GM21529 (cell line): Measurements from ENCODE around the gene C1orf146.
"Not testable (repeated sequence)": the region's sequence is repeated elsewhere in the genome, so short reads cannot be mapped to it uniquely, and the experiment has no call there.

ENCODE experiments used
- ATAC-seq: cut with Tn5 transposase; IDR thresholded peaks from one replicate; pipeline ENCODE4 v1.9.1; 2021; ENCODE audit not compliant: unreplicated experiment

The C1orf146 gene

DNA sequence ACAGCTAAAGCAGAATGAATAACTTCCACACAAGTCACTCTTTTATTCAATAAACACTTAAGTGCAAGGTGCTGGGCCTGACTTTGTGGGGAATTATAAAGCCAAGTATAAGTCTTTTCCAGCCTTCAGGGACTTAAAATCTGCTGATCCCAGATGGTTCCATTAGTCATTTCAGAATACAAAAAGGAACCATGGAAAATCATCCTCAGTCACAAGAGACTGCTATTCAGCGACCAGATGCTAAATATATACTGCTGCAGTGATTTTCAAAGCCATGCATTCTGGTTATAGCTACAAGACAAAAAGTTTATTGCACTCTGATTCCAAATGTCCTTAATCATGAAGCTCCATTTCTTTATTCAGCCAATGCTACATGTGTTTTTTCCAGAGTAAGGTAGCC is 55.3 kb downstream of the C1orf146 start:
- ATAC-seq: no peak

DNA sequence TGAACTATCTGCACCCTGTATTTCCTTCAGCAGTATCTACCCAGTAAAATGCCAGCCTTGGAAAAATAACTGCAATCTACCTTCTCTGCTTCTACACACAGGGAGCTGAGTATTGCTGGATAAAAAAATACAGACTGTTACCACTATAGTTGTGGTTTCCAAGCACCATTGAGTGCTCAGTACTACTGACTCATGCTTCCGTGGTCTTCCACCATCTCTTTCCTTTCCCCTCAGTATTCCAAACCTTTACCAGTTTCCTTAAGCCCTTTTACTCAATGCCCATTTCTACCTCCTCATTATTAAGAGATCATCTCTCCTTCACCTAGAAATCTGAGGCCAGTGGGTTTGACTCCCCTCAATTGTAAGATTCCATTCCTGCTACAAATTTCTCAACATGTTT is 57.2 kb downstream of the C1orf146 start:
- ATAC-seq: no peak

DNA sequence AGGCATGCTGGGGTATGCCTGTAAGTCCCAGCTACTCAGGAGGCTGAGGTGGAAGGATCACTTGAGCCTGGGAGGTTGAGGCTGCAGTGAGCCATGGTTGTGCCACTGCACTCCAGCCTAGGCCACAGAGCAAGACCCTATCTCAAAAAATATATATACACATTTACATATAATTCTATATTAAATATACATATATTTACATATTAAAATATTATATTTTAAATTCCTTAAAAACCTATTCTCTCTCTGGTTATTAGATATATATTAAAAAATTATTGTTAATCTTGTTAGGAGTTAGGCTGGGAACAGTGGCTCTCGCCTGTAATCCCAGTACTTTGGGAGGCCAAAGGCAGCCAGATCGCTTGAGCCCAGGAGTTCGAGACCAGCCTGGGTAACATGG is 58.4 kb downstream of the C1orf146 start:
- no peak for ATAC-seq

DNA sequence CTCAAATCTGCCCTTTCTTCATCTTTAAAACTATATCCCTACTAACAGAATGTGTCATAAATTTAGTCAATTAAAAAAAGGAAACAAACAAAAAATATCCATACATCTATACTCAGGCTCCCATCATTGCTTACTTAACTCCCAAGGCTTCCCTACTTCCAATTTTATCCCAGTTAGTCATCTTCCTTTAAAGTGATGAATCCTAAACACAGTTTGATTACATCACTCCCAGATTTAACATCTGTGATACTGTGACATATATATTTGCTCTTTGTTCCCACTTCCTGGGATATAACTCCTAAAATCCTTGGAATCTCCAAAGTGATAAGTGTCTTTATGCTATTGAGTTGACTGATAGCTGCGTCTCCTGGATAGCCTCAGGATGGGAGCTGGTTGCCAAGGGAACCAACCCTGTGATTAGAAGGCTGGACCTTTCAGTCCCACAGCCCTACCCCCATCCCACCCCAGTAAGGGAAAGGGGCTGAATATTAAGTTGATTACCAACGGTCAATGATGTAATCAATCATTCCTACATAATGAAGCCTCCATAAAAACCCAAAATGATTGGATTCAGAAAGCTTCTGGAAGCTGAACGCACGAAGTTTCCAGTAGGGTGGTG is 59.5 kb downstream of the C1orf146 start:
- ATAC-seq: no peak

DNA sequence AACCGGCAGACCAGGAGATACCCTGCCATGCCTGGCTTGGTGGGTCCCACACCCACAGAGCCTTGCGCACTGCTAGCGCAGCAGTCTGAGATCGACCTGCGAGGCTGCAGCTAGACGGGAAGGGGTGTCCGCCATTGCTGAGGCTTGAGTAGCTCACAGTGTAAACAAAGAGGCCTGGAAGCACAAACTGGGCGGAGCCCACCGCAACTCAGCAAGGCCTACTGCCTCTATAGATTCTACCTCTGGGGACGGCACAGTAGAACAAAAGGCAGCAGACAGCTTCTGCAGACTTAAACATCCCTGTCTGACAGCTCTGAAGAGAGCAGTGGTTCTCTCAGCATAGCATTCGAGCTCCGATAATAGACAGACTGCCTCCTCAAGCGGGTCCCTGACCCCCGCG is 62.1 kb downstream of the C1orf146 start:
- ATAC-seq: not testable (repeated sequence)

DNA sequence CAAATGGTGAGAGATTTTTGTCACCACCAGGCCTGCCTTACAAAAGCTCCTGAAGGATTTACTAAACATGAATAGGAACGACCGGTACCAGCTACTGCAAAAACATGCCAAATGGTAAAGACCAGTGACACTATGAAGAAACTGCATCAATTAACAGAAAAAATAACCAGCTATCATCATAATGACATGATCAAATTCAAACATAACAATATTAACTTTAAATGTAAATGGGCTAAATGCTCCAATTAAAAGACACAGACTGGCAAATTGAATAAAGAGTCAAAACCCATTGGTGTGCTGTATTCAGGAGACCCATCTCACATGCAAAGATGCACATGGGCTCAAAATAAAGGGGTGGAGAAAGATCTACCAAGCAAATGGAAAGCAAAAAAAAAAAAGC is 63.7 kb downstream of the C1orf146 start:
- ATAC-seq: not testable (repeated sequence)

DNA sequence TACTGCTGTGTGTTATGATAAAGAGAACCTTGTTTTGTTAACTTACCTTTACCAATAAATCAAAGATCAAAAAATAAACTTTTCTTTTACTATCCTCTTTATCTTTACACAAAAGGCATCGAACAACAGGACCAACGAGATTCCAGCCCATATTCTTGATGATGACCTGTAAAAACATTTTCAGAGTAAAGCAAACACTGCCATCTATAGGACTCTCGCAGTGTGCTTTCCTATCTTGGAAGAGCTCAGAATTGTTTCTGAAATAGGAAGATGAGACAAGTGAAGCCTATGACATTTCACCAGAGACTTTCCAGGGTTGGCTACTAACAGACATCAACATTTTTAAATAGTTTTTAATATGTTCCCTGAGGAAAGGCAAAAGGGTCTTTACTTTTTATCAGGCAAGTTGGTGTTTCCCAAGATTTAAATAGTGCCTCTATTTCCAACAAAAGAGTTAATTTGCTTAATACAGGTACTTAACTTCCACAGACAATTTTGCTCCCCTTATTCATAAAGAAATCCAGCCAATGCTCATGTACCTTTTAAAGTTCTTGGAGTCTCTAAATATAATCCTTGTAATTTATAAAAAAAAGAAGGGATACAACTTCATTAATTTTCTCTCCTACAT is 73.8 kb downstream of the C1orf146 start:
- no peak for ATAC-seq
